ENCODE results near the gene WIPF2.

The WIPF2 gene

DNA sequence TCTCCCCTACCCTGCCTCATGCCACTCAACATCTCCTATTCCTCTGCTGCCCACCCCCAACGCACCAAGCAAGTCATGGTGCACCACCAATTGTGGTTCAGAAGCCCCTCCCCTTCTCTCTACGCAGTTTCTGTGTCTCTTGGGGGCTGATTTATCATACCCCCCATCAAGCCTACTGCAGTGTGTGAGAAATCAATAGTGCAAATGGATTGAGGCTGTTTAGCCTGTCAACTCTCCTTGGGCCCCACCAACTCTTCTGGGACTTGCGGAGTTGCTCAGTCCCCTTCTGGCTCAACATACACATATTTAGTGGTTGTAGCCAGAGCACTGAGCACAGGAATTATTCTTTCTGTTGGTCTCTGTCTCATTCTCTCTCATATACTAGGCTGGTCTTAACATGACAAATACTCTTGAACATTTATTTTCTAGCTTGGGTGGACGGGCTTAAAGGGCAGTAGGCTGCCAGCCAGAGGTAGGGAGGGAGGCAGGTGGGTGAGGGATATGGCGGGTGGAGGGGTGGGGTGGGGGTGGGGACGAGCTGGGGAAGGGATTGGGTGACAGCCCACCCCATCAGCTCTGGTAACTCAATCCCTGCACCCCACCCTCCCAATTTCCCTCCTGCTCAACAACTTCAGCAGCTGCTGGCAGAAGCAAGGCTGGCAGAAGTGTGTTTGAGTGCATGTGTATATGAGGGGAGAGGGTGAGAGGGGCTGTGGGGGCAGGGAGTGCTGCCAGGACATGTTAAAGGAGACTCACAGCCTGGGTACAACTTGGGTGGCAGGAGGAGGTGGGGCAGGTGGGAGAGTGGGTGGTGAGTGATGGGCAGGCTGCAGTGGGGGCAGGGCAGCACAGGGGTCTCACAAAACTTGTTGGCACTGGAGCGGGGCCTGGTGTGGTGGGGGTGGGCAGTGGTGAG lies 94.8 kb downstream of the WIPF2 start:
- Histone ChIP-seq H3K9me3 (replicated peaks in 1 of 2; ENCODE audit: control insufficient read depth in 2 of 2, insufficient read depth in 1 of 2, low read depth in 1 of 2, low read length in 2 of 2) (peaks cover 0 to 3% of the 10 kb centered on the region in 2 donors), H3K4me1 (ENCODE audit: control insufficient read depth in 2 of 2, insufficient read depth in 1 of 2, low read depth in 1 of 2, low read length in 2 of 2) (peaks cover 20 to 27% of the 10 kb centered on the region in 2 donors), H3K27ac (replicated peaks; ENCODE audit: low read length) (no peak overlapping the region), H2BK120ac (ENCODE audit: low read depth, low read length) (no peak overlapping the region), H3K9ac (ENCODE audit: low read depth, low read length, poor library complexity) (peak overlapping the region; percentile 80), H3K4me3 (ENCODE audit: low read length in 2 of 2) (no peak overlapping the region), H3K36me3 (replicated peaks in 1 of 2; ENCODE audit: control insufficient read depth in 2 of 2, insufficient read depth in 2 of 2, low read length in 2 of 2) (no peaks in the 10 kb centered on the region), H2AFZ (ENCODE audit: low read length) (no peak overlapping the region), H2BK15ac (ENCODE audit: low read length) (peak overlapping the region; percentile 96), H3K4ac (ENCODE audit: low read length) (no peak overlapping the region), H3K4me2 (ENCODE audit: insufficient read depth, low read length, poor library complexity, severe bottlenecking) (no peak overlapping the region), H2BK12ac (ENCODE audit: low read length) (no peak overlapping the region), H2BK5ac (ENCODE audit: low read length) (peak overlapping the region; percentile 16), H4K91ac (ENCODE audit: low read depth, low read length, poor library complexity) (no peak overlapping the region), H3K14ac (ENCODE audit: low read length) (no peak overlapping the region), H3K23ac (ENCODE audit: low read depth, low read length, poor library complexity) (no peak overlapping the region), H3K27me3 (ENCODE audit: control insufficient read depth in 3 of 3, insufficient read depth in 3 of 3, low read depth in 1 of 3, low read length in 3 of 3) (peaks cover 0 to 12% (median 0%) of the 10 kb centered on the region in 3 experiments), H3K79me1 (ENCODE audit: low read depth, low read length) (peaks cover 2% of the 10 kb centered on the region), H3K18ac (ENCODE audit: low read length) (no peak overlapping the region), H2AK5ac (ENCODE audit: low read depth, low read length) (peak overlapping the region; percentile 90), H4K8ac (ENCODE audit: low read depth, low read length) (no peak overlapping the region)
- no CpG with 5 or more reads among the region's 7 CpGs for WGBS, 2 donors (ENCODE audit: extremely low coverage in 2 of 2, insufficient read length in 2 of 2, insufficient replicate concordance in 1 of 2)
- DNase-seq (ENCODE audit: low spot score) = no peak

DNA sequence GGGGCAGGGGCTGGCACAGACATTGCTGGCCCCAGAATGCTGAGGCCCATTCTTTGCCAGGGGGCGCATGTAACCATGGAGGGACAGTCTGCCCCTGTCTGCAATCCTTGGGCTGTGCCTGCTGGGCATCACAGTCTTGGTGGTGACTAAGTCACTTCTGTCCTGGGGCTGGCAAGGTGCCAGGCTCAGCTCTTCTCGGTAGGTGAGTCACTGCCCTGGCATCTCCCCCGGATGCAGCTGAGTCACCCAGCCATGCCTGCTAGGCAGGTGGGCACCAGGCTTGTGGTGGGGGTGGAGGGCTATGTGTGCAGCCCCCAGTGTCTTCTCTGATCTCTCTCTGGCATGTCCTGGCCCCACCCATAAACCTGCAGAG lies 95.5 kb downstream of the WIPF2 start:
- H4K8ac ChIP-seq (ENCODE audit: low read depth, low read length) = no peak overlapping the region
- peak overlapping the region; percentile 90 for H2AK5ac ChIP-seq (ENCODE audit: low read depth, low read length)
- H2BK120ac ChIP-seq (ENCODE audit: low read depth, low read length) = no peak overlapping the region
- H4K91ac ChIP-seq (ENCODE audit: low read depth, low read length, poor library complexity) = no peak overlapping the region
- DNase-seq (ENCODE audit: low spot score) = no peak
- no peak overlapping the region for H3K4me2 ChIP-seq (ENCODE audit: insufficient read depth, low read length, poor library complexity, severe bottlenecking)
- H2BK12ac ChIP-seq (ENCODE audit: low read length) = no peak overlapping the region
- no peak overlapping the region for H2AFZ ChIP-seq (ENCODE audit: low read length)
- no peak overlapping the region for H3K18ac ChIP-seq (ENCODE audit: low read length)
- H3K27me3 ChIP-seq (ENCODE audit: control insufficient read depth in 3 of 3, insufficient read depth in 3 of 3, low read depth in 1 of 3, low read length in 3 of 3) = peaks cover 0 to 15% (median 0%) of the 10 kb centered on the region in 3 experiments
- H2BK15ac ChIP-seq (ENCODE audit: low read length) = peak overlapping the region; percentile 96
- H3K4me1 ChIP-seq (ENCODE audit: control insufficient read depth in 2 of 2, insufficient read depth in 1 of 2, low read depth in 1 of 2, low read length in 2 of 2) = peaks cover 21 to 25% of the 10 kb centered on the region in 2 donors
- H3K4ac ChIP-seq (ENCODE audit: low read length) = no peak overlapping the region
- H3K36me3 ChIP-seq (replicated peaks in 1 of 2; ENCODE audit: control insufficient read depth in 2 of 2, insufficient read depth in 2 of 2, low read length in 2 of 2) = no peaks in the 10 kb centered on the region
- no peak overlapping the region for H3K27ac ChIP-seq (replicated peaks; ENCODE audit: low read length)
- peaks cover 0 to 3% of the 10 kb centered on the region in 2 donors for H3K9me3 ChIP-seq (replicated peaks in 1 of 2; ENCODE audit: control insufficient read depth in 2 of 2, insufficient read depth in 1 of 2, low read depth in 1 of 2, low read length in 2 of 2)
- no peak overlapping the region for H3K9ac ChIP-seq (ENCODE audit: low read depth, low read length, poor library complexity)
- H3K79me1 ChIP-seq (ENCODE audit: low read depth, low read length) = peaks cover 2% of the 10 kb centered on the region
- H3K14ac ChIP-seq (ENCODE audit: low read length) = no peak overlapping the region
- no CpG with 5 or more reads among the region's 3 CpGs for WGBS, 2 donors (ENCODE audit: extremely low coverage in 2 of 2, insufficient read length in 2 of 2, insufficient replicate concordance in 1 of 2)
- H3K23ac ChIP-seq (ENCODE audit: low read depth, low read length, poor library complexity) = peak overlapping the region; percentile 60
- no peak overlapping the region for H2BK5ac ChIP-seq (ENCODE audit: low read length)
- no peak overlapping the region for H3K4me3 ChIP-seq (ENCODE audit: low read length in 2 of 2)

GRCh38 chr17:40315206-40315605 lies 96.1 kb downstream of the WIPF2 start:
- H2BK15ac ChIP-seq (ENCODE audit: low read length) = no peak overlapping the region
- H3K4me2 ChIP-seq (ENCODE audit: insufficient read depth, low read length, poor library complexity, severe bottlenecking) = no peak overlapping the region
- H3K27me3 ChIP-seq (ENCODE audit: control insufficient read depth in 3 of 3, insufficient read depth in 3 of 3, low read depth in 1 of 3, low read length in 3 of 3) = peaks cover 0 to 15% (median 0%) of the 10 kb centered on the region in 3 experiments
- peaks cover 20 to 25% of the 10 kb centered on the region in 2 donors for H3K4me1 ChIP-seq (ENCODE audit: control insufficient read depth in 2 of 2, insufficient read depth in 1 of 2, low read depth in 1 of 2, low read length in 2 of 2)
- no peak overlapping the region for H3K27ac ChIP-seq (replicated peaks; ENCODE audit: low read length)
- no CpG with 5 or more reads among the region's 3 CpGs for WGBS, 2 donors (ENCODE audit: extremely low coverage in 2 of 2, insufficient read length in 2 of 2, insufficient replicate concordance in 1 of 2)
- no peak overlapping the region for H4K8ac ChIP-seq (ENCODE audit: low read depth, low read length)
- H3K79me1 ChIP-seq (ENCODE audit: low read depth, low read length) = peaks cover 2% of the 10 kb centered on the region
- no peak overlapping the region for H2BK5ac ChIP-seq (ENCODE audit: low read length)
- no peak overlapping the region for H2BK12ac ChIP-seq (ENCODE audit: low read length)
- DNase-seq (ENCODE audit: low spot score) = no peak
- no peak overlapping the region for H4K91ac ChIP-seq (ENCODE audit: low read depth, low read length, poor library complexity)
- H3K18ac ChIP-seq (ENCODE audit: low read length) = no peak overlapping the region
- H3K4ac ChIP-seq (ENCODE audit: low read length) = no peak overlapping the region
- no peak overlapping the region for H2AFZ ChIP-seq (ENCODE audit: low read length)
- H3K9ac ChIP-seq (ENCODE audit: low read depth, low read length, poor library complexity) = no peak overlapping the region
- H3K14ac ChIP-seq (ENCODE audit: low read length) = no peak overlapping the region
- no peaks in the 10 kb centered on the region for H3K36me3 ChIP-seq (replicated peaks in 1 of 2; ENCODE audit: control insufficient read depth in 2 of 2, insufficient read depth in 2 of 2, low read length in 2 of 2)
- H2BK120ac ChIP-seq (ENCODE audit: low read depth, low read length) = no peak overlapping the region
- no peak overlapping the region for H3K23ac ChIP-seq (ENCODE audit: low read depth, low read length, poor library complexity)
- no peak overlapping the region for H3K4me3 ChIP-seq (ENCODE audit: low read length in 2 of 2)
- H3K9me3 ChIP-seq (replicated peaks in 1 of 2; ENCODE audit: control insufficient read depth in 2 of 2, insufficient read depth in 1 of 2, low read depth in 1 of 2, low read length in 2 of 2) = peaks cover 0 to 3% of the 10 kb centered on the region in 2 donors
- H2AK5ac ChIP-seq (ENCODE audit: low read depth, low read length) = no peak overlapping the region
